COLO829 (cell line): ENCODE measurements around the gene ZNF14.
"Not testable (repeated sequence)": the region's sequence is repeated elsewhere in the genome, so short reads cannot be mapped to it uniquely, and the experiment has no call there.

Experiments
- DNase-seq: peaks from one replicate; pipeline ENCODE4 v3.0.0; 2012; ENCODE audit warnings: low spot score

ZNF14 gene

GRCh38 chr19:19746286-19747213 lies 13.6 kb upstream of the ZNF14 start:
- DNase-seq = no peak

GRCh38 chr19:19745496-19746285 lies 12.8 kb upstream of the ZNF14 start:
- no peak for DNase-seq

GRCh38 chr19:19744641-19745040 lies 11.7 kb upstream of the ZNF14 start:
- DNase-seq = no peak

GRCh38 chr19:19743921-19744320 lies 11.0 kb upstream of the ZNF14 start:
- DNase-seq = not testable (repeated sequence)

- DNase-seq = no peak
Measured at GRCh38 chr19:19743176-19743575, 10.3 kb upstream of the ZNF14 start.

- DNase-seq = no peak
Measured at GRCh38 chr19:19742773-19743172, 9.9 kb upstream of the ZNF14 start.

GRCh38 chr19:19741184-19741583 lies 8.3 kb upstream of the ZNF14 start:
- DNase-seq = no peak

GRCh38 chr19:19740755-19741154 lies 7.8 kb upstream of the ZNF14 start:
- no peak for DNase-seq

- no peak for DNase-seq
Measured at GRCh38 chr19:19738564-19738963, 5.7 kb upstream of the ZNF14 start.

GRCh38 chr19:19737559-19738332 lies 4.8 kb upstream of the ZNF14 start:
- DNase-seq = no peak

- no peak for DNase-seq
Measured at GRCh38 chr19:19721896-19722295, 11.0 kb downstream of the ZNF14 start.

GRCh38 chr19:19719798-19720197 lies 13.1 kb downstream of the ZNF14 start:
- no peak for DNase-seq

GRCh38 chr19:19711934-19712828 lies 20.7 kb downstream of the ZNF14 start:
- no peak for DNase-seq

GRCh38 chr19:19711306-19711933 lies 21.5 kb downstream of the ZNF14 start:
- no peak for DNase-seq

- DNase-seq = no peak
Measured at GRCh38 chr19:19710506-19710905, 22.4 kb downstream of the ZNF14 start.

- no peak for DNase-seq
Measured at GRCh38 chr19:19704836-19705235, 28.1 kb downstream of the ZNF14 start.

GRCh38 chr19:19700493-19700892 lies 32.4 kb downstream of the ZNF14 start:
- DNase-seq = not testable (repeated sequence)

GRCh38 chr19:19697589-19697988 lies 35.3 kb downstream of the ZNF14 start:
- DNase-seq = no peak

GRCh38 chr19:19696386-19696785 lies 36.5 kb downstream of the ZNF14 start:
- DNase-seq = no peak

GRCh38 chr19:19691683-19692082 lies 41.2 kb downstream of the ZNF14 start:
- DNase-seq = no peak

- DNase-seq = not testable (repeated sequence)
Measured at GRCh38 chr19:19689023-19689422, 43.9 kb downstream of the ZNF14 start.
